ENCODE measurements around the gene SHANK2.

The SHANK2 gene

GRCh38 chr11:71245601-71246391, 6.6 kb downstream of the SHANK2 start:
- Histone ChIP-seq H3K9ac (ENCODE audit: low read length) (peak overlapping the region; percentile 30), H3K36me3 (ENCODE audit: control insufficient read depth, insufficient read depth, low read length) (no peaks in the 10 kb centered on the region), H4K5ac (ENCODE audit: low read length) (no peak overlapping the region), H2BK120ac (ENCODE audit: low read depth, low read length) (peak overlapping the region; percentile 15), H3K4me3 (ENCODE audit: low read length) (no peak overlapping the region), H3K27me3 (ENCODE audit: insufficient read depth, low read length, poor library complexity) (no peaks in the 10 kb centered on the region), H2BK5ac (ENCODE audit: low read length) (peak overlapping the region; percentile 82), H4K8ac (ENCODE audit: low read depth, low read length) (no peak overlapping the region), H3K79me1 (ENCODE audit: low read length) (peaks cover 6% of the 10 kb centered on the region), H3K27ac (ENCODE audit: low read depth, low read length) (peak overlapping the region; percentile 45), H3K79me2 (ENCODE audit: control insufficient read depth, insufficient read depth, low read length) (peaks cover 17% of the 10 kb centered on the region), H3K56ac (ENCODE audit: low read length) (peak overlapping the region; percentile 76), H3K4ac (ENCODE audit: low read depth, low read length) (peak overlapping the region; percentile 18), H2BK15ac (replicated peaks; ENCODE audit: low read depth) (no peak overlapping the region), H3K18ac (ENCODE audit: low read length) (peak overlapping the region; percentile 30), H3K23ac (ENCODE audit: low read length) (no peak overlapping the region), H3K4me1 (ENCODE audit: control insufficient read depth, low read depth, low read length) (peaks cover 22% of the 10 kb centered on the region), H2AK5ac (ENCODE audit: low read length) (peak overlapping the region; percentile 50), H3K4me2 (ENCODE audit: low read length) (peak overlapping the region; percentile 21)
- peak; percentile 70 for DNase-seq
- no CpG with 5 or more reads among the region's 19 CpGs for WGBS (ENCODE audit: extremely low coverage, insufficient coverage, low lambda C conversion rate)

DNA sequence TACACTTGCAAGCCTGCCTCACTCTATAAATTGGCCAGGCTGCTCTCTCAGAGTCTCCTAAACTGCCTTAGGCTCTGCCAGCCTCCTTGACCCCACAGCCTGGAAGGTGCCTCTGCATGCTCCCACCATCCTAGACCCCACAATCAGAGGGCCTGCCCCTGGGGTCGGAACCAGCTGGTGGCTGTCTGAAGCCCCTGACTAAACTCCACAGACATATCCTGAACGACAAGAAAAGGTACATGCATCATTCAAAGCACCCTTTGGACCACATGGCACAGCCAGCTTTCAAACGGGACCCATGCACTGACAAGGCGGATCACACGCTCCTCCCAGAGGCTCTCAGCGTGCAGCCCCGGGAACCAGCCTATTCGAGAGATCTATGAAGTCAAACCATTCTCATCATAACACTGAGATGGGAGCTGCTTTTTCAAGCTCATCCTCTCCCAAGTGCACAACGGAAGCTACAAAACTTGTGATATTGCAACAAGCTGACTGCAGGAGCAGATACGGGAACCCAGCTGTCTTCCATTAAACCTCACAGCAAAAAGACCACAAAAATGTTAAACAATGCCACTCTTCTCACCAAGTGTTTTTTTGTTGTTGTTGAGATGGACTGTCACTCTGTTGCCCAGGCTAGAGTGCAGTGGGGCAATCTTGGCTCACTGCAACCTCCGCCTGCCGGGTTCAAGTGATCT, 8.1 kb downstream of the SHANK2 start:
- H2BK120ac ChIP-seq (ENCODE audit: low read depth, low read length): no peak overlapping the region
- H4K5ac ChIP-seq (ENCODE audit: low read length): no peak overlapping the region
- H3K4me2 ChIP-seq (ENCODE audit: low read length): no peak overlapping the region
- no peak overlapping the region for H3K9ac ChIP-seq (ENCODE audit: low read length)
- H3K56ac ChIP-seq (ENCODE audit: low read length): peak overlapping the region; percentile 27
- no peak overlapping the region for H2BK15ac ChIP-seq (replicated peaks; ENCODE audit: low read depth)
- H3K18ac ChIP-seq (ENCODE audit: low read length): no peak overlapping the region
- no peak overlapping the region for H2AK5ac ChIP-seq (ENCODE audit: low read length)
- no peaks in the 10 kb centered on the region for H3K27me3 ChIP-seq (ENCODE audit: insufficient read depth, low read length, poor library complexity)
- no peak overlapping the region for H3K23ac ChIP-seq (ENCODE audit: low read length)
- H3K4me3 ChIP-seq (ENCODE audit: low read length): no peak overlapping the region
- H2BK5ac ChIP-seq (ENCODE audit: low read length): no peak overlapping the region
- H3K4ac ChIP-seq (ENCODE audit: low read depth, low read length): no peak overlapping the region
- no peak for DNase-seq
- no peak overlapping the region for H4K8ac ChIP-seq (ENCODE audit: low read depth, low read length)
- no CpG with 5 or more reads among the region's 12 CpGs for WGBS (ENCODE audit: extremely low coverage, insufficient coverage, low lambda C conversion rate)
- no peak overlapping the region for H3K27ac ChIP-seq (ENCODE audit: low read depth, low read length)
- H3K4me1 ChIP-seq (ENCODE audit: control insufficient read depth, low read depth, low read length): peaks cover 17% of the 10 kb centered on the region
- peaks cover 6% of the 10 kb centered on the region for H3K79me1 ChIP-seq (ENCODE audit: low read length)
- H3K79me2 ChIP-seq (ENCODE audit: control insufficient read depth, insufficient read depth, low read length): peaks cover 12% of the 10 kb centered on the region
- H3K36me3 ChIP-seq (ENCODE audit: control insufficient read depth, insufficient read depth, low read length): no peaks in the 10 kb centered on the region

DNA sequence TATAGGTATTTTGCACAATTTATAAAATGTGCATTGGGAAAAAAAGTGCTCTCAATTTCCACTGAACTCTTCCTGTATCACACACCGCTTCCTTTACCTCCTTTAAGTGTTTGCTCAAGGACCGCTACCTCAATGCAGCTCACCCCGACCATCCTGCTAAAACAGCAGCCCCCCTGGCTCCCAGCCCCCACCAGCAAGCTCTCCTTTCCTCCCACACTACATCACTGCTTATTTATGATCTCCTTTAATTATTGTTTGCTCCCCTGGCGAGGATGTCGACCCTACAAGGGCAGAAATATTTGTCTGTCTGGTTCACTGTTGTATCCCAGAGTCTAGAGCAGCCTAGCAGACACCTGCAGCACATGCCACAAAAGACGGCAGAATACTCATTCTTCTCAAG, 10.0 kb downstream of the SHANK2 start:
- H3K4me2 ChIP-seq (ENCODE audit: low read length): no peak overlapping the region
- no peak overlapping the region for H3K4me3 ChIP-seq (ENCODE audit: low read length)
- H3K27ac ChIP-seq (ENCODE audit: low read depth, low read length): no peak overlapping the region
- no CpG with 5 or more reads among the region's 6 CpGs for WGBS (ENCODE audit: extremely low coverage, insufficient coverage, low lambda C conversion rate)
- no peak overlapping the region for H3K18ac ChIP-seq (ENCODE audit: low read length)
- H3K36me3 ChIP-seq (ENCODE audit: control insufficient read depth, insufficient read depth, low read length): no peaks in the 10 kb centered on the region
- no peak overlapping the region for H4K5ac ChIP-seq (ENCODE audit: low read length)
- H4K8ac ChIP-seq (ENCODE audit: low read depth, low read length): no peak overlapping the region
- H3K27me3 ChIP-seq (ENCODE audit: insufficient read depth, low read length, poor library complexity): no peaks in the 10 kb centered on the region
- H3K4me1 ChIP-seq (ENCODE audit: control insufficient read depth, low read depth, low read length): peaks cover 15% of the 10 kb centered on the region
- no peak for DNase-seq
- H3K4ac ChIP-seq (ENCODE audit: low read depth, low read length): no peak overlapping the region
- no peak overlapping the region for H2BK15ac ChIP-seq (replicated peaks; ENCODE audit: low read depth)
- no peak overlapping the region for H2BK120ac ChIP-seq (ENCODE audit: low read depth, low read length)
- no peak overlapping the region for H2AK5ac ChIP-seq (ENCODE audit: low read length)
- no peak overlapping the region for H2BK5ac ChIP-seq (ENCODE audit: low read length)
- H3K79me1 ChIP-seq (ENCODE audit: low read length): peaks cover 6% of the 10 kb centered on the region
- no peak overlapping the region for H3K56ac ChIP-seq (ENCODE audit: low read length)
- H3K9ac ChIP-seq (ENCODE audit: low read length): no peak overlapping the region
- H3K79me2 ChIP-seq (ENCODE audit: control insufficient read depth, insufficient read depth, low read length): peaks cover 12% of the 10 kb centered on the region
- H3K23ac ChIP-seq (ENCODE audit: low read length): no peak overlapping the region

DNA sequence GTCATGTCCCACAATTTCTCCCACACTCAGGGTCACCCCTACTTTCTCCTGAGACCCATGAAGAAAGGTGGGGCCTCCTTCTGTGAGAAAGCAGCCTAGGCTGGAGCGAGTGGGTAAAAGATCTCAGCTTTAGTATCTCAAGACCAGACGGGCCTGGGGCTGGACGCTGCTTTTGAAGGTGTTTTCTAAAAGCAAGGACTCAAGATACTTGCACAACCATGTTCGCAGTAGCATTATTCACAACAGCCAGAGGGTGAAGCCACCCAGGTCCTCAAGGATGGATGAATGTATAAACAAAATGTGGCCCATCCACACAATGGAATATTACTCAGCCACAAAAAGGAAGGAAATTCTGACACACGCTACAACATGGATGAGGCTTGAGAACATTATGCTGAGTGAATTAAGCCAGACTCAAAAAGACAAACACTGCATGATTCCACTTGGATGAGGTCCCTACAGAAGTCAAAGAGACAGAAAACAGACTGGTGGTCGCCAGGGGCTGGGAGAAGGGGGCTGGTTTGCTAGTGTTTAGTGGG, 10.6 kb downstream of the SHANK2 start:
- no peak overlapping the region for H3K4ac ChIP-seq (ENCODE audit: low read depth, low read length)
- no peak overlapping the region for H4K5ac ChIP-seq (ENCODE audit: low read length)
- no CpG with 5 or more reads among the region's 6 CpGs for WGBS (ENCODE audit: extremely low coverage, insufficient coverage, low lambda C conversion rate)
- H2BK120ac ChIP-seq (ENCODE audit: low read depth, low read length): no peak overlapping the region
- no peak for DNase-seq
- H3K4me2 ChIP-seq (ENCODE audit: low read length): no peak overlapping the region
- peak overlapping the region; percentile 22 for H3K56ac ChIP-seq (ENCODE audit: low read length)
- peaks cover 15% of the 10 kb centered on the region for H3K4me1 ChIP-seq (ENCODE audit: control insufficient read depth, low read depth, low read length)
- H3K79me2 ChIP-seq (ENCODE audit: control insufficient read depth, insufficient read depth, low read length): peaks cover 12% of the 10 kb centered on the region
- peaks cover 6% of the 10 kb centered on the region for H3K79me1 ChIP-seq (ENCODE audit: low read length)
- H4K8ac ChIP-seq (ENCODE audit: low read depth, low read length): no peak overlapping the region
- no peak overlapping the region for H3K18ac ChIP-seq (ENCODE audit: low read length)
- no peak overlapping the region for H3K9ac ChIP-seq (ENCODE audit: low read length)
- H3K27ac ChIP-seq (ENCODE audit: low read depth, low read length): no peak overlapping the region
- H2BK15ac ChIP-seq (replicated peaks; ENCODE audit: low read depth): no peak overlapping the region
- H3K4me3 ChIP-seq (ENCODE audit: low read length): no peak overlapping the region
- H3K27me3 ChIP-seq (ENCODE audit: insufficient read depth, low read length, poor library complexity): no peaks in the 10 kb centered on the region
- H2AK5ac ChIP-seq (ENCODE audit: low read length): no peak overlapping the region
- H3K36me3 ChIP-seq (ENCODE audit: control insufficient read depth, insufficient read depth, low read length): no peaks in the 10 kb centered on the region
- H3K23ac ChIP-seq (ENCODE audit: low read length): no peak overlapping the region
- H2BK5ac ChIP-seq (ENCODE audit: low read length): no peak overlapping the region

- Histone ChIP-seq H3K36me3 (ENCODE audit: control insufficient read depth, insufficient read depth, low read length) (no peaks in the 10 kb centered on the region), H3K23ac (ENCODE audit: low read length) (no peak overlapping the region), H2AK5ac (ENCODE audit: low read length) (no peak overlapping the region), H3K79me1 (ENCODE audit: low read length) (peaks cover 6% of the 10 kb centered on the region), H3K9ac (ENCODE audit: low read length) (peak overlapping the region; percentile 25), H3K79me2 (ENCODE audit: control insufficient read depth, insufficient read depth, low read length) (peaks cover 12% of the 10 kb centered on the region), H2BK5ac (ENCODE audit: low read length) (no peak overlapping the region), H2BK15ac (replicated peaks; ENCODE audit: low read depth) (no peak overlapping the region), H3K56ac (ENCODE audit: low read length) (peak overlapping the region; percentile 57), H3K27me3 (ENCODE audit: insufficient read depth, low read length, poor library complexity) (no peaks in the 10 kb centered on the region), H3K27ac (ENCODE audit: low read depth, low read length) (no peak overlapping the region), H2BK120ac (ENCODE audit: low read depth, low read length) (no peak overlapping the region), H3K4me2 (ENCODE audit: low read length) (no peak overlapping the region), H3K4ac (ENCODE audit: low read depth, low read length) (no peak overlapping the region), H3K18ac (ENCODE audit: low read length) (no peak overlapping the region), H3K4me1 (ENCODE audit: control insufficient read depth, low read depth, low read length) (peaks cover 11% of the 10 kb centered on the region), H4K5ac (ENCODE audit: low read length) (no peak overlapping the region), H4K8ac (ENCODE audit: low read depth, low read length) (no peak overlapping the region), H3K4me3 (ENCODE audit: low read length) (no peak overlapping the region)
- no CpG with 5 or more reads among the region's 17 CpGs for WGBS (ENCODE audit: extremely low coverage, insufficient coverage, low lambda C conversion rate)
- DNase-seq: peak; percentile 84
Observed at GRCh38 chr11:71240865-71241691, 11.3 kb downstream of the SHANK2 start.

All from mesendoderm (in vitro differentiated cells).